Neural progenitor cell (in vitro differentiated cells): Measurements from ENCODE around the gene SLC41A3. TPM values are rescaled to one million over a fixed set of nuclear protein-coding genes. Genes with fewer than 3 reads are reported as not detected.
A peak's percentile ranks its signal among the peaks of the same experiment; 100 is the strongest.

Source experiments
- DNase-seq: peaks from one replicate; pipeline ENCODE4 v3.0.0-alpha.2; 2016; ENCODE audit warnings: low spot score
- H2AFZ ChIP-seq: fragments of 200-600 bp; sonication (generic); replicated peaks from 2 replicates; pipeline ENCODE4 v1.6.1; 2016; ENCODE audit warnings: antibody characterized with exemption
- H3F3A ChIP-seq: fragments of 200-600 bp; sonication (generic); 2 replicates; pipeline ENCODE4 v1.6.1; 2016; ENCODE audit warnings: antibody characterized with exemption, low read depth
- H3K27ac ChIP-seq: fragments of 200-600 bp; sonication (generic); 2 replicates; pipeline ENCODE4 v1.5.1; 2016; ENCODE audit warnings: mild to moderate bottlenecking
- H3K27me3 ChIP-seq: fragments of 200-600 bp; sonication (generic); 2 replicates; pipeline ENCODE4 v1.6.1; 2016; ENCODE audit warnings: mild to moderate bottlenecking, moderate library complexity
- H3K36me3 ChIP-seq: fragments of 200-600 bp; sonication (generic); 2 replicates; pipeline ENCODE4 v1.5.1; 2016
- H3K4me1 ChIP-seq: fragments of 200-600 bp; sonication (generic); 2 replicates; pipeline ENCODE4 v1.6.1; 2016; ENCODE audit warnings: mixed run types
- H3K4me2 ChIP-seq: fragments of 200-600 bp; sonication (generic); 2 replicates; pipeline ENCODE4 v1.6.1; 2016
- H3K4me3 ChIP-seq: fragments of 200-600 bp; sonication (generic); 2 replicates; pipeline ENCODE4 v1.5.1; 2016
- H3K79me2 ChIP-seq: fragments of 200-600 bp; sonication (generic); 2 replicates; pipeline ENCODE4 v1.6.1; 2016; ENCODE audit warnings: low read depth
- H3K9ac ChIP-seq: fragments of 200-600 bp; sonication (generic); 2 replicates; pipeline ENCODE4 v1.6.1; 2016
- H3K9me3 ChIP-seq: fragments of 200-600 bp; sonication (generic); 2 replicates; pipeline ENCODE4 v1.5.1; 2016; ENCODE audit warnings: low read depth
- H4K20me1 ChIP-seq: fragments of 200-600 bp; sonication (generic); 2 replicates; pipeline ENCODE4 v1.6.1; 2016; ENCODE audit warnings: low read depth
- H3K27ac Mint-ChIP-seq: 3 replicates; pipeline ENCODE4 v1.8.0; 2021; ENCODE audit warnings: mixed read lengths
- H3K27me3 Mint-ChIP-seq: 2 replicates; pipeline ENCODE4 v1.8.0; 2022; ENCODE audit warnings: low read depth, mild to moderate bottlenecking, inconsistent platforms, moderate library complexity, mixed read lengths; ENCODE audit not compliant: insufficient read depth
- H3K36me3 Mint-ChIP-seq: 3 replicates; pipeline ENCODE4 v1.8.0; 2021; ENCODE audit warnings: mixed read lengths
- H3K4me1 Mint-ChIP-seq: 3 replicates; pipeline ENCODE4 v1.8.0; 2021; ENCODE audit warnings: mixed read lengths
- H3K4me3 Mint-ChIP-seq: 3 replicates; pipeline ENCODE4 v1.8.0; 2021; ENCODE audit warnings: mild to moderate bottlenecking, moderate library complexity, mixed read lengths
- H3K9me3 Mint-ChIP-seq: 3 replicates; pipeline ENCODE4 v1.8.0; 2020; ENCODE audit warnings: mixed read lengths
- CTCF ChIP-seq: fragments of 200-600 bp; sonication (generic); IDR thresholded peaks from 2 replicates; pipeline ENCODE4 v1.5.1; 2017; ENCODE audit warnings: antibody characterized with exemption, mild to moderate bottlenecking
- EZH2 ChIP-seq: fragments of 200-600 bp; sonication (generic); IDR thresholded peaks from 2 replicates; pipeline ENCODE4 v1.6.1; 2017; ENCODE audit warnings: antibody characterized with exemption, mild to moderate bottlenecking, moderate library complexity
- EZH2phosphoT487 ChIP-seq: fragments of 200-600 bp; sonication (generic); IDR thresholded peaks from 2 replicates; pipeline ENCODE4 v1.6.1; 2017; ENCODE audit warnings: antibody characterized with exemption
- total RNA-seq: library from RNA; depleted of rRNA; stranded (reverse); fragments of >200 nt; gene quantifications from 2 replicates; pipeline ENCODE4 v1.2.3, GENCODE V29; 2015; ENCODE audit warnings: low replicate concordance

The SLC41A3 gene
- total RNA-seq, 1 donor from 2014 or later: 24.9 TPM

DNA sequence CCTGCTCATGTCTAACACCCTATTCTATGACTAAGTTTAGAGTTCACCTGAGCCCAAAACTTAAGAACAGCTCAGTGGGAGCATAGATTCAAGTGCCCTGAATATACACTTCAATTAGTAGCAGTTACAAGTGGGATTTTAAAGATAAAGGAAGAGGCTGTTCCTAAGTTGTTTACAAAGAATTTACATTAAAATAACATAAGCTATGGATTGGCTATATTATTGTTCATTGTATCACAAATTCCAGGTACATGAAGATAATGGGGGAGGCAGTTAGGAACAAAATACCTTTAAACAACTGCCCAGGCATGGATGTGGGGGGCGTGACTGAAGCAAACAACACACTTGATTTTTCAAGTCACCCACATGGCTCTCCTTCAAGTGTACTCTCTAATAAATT lies 62.2 kb downstream of the SLC41A3 start:
- DNase-seq: no peak
- Histone ChIP-seq H3K27me3 (no peaks in the 10 kb centered on the region), H3K4me3 (no peak overlapping the region), H3K9ac (no peak overlapping the region), H3K27ac (no peak overlapping the region), H3K79me2 (no peaks in the 10 kb centered on the region), H3F3A (no peaks in the 10 kb centered on the region), H3K4me2 (no peak overlapping the region), H3K9me3 (no peaks in the 10 kb centered on the region), H4K20me1 (no peaks in the 10 kb centered on the region), H3K36me3 (no peaks in the 10 kb centered on the region), H3K4me1 (no peaks in the 10 kb centered on the region), H2AFZ (no peak overlapping the region)
- Mint-ChIP-seq H3K27me3 (no peaks in the 10 kb centered on the region), H3K36me3 (peaks cover 16% of the 10 kb centered on the region), H3K4me3 (no peak overlapping the region), H3K9me3 (no peaks in the 10 kb centered on the region), H3K4me1 (peaks cover 10% of the 10 kb centered on the region), H3K27ac (no peak overlapping the region)
- no peak for TF ChIP-seq EZH2

DNA sequence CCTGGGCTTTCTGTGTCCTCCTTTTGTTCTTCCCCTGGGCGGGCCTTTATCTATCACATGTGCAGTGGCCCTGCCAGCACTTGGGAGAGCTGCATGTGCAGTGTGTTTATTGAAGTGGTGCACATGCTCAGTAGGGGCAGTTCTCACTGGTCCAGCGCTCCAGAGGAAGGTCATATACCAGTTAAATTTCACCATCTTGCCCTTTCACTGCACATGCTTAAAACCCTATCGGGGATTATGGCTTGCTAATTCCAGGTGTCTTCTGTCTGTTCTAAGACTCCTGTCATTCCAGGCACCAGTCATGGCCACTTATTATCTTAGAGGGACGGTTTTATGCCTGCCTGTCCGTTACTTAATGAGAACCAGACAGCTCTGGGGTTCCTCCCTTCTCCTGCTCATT lies 62.7 kb downstream of the SLC41A3 start:
- Histone ChIP-seq H3F3A (no peaks in the 10 kb centered on the region), H2AFZ (no peak overlapping the region), H3K4me2 (no peak overlapping the region), H3K4me3 (no peak overlapping the region), H3K27ac (no peak overlapping the region), H3K79me2 (no peaks in the 10 kb centered on the region), H3K36me3 (no peaks in the 10 kb centered on the region), H3K9ac (no peak overlapping the region), H3K4me1 (no peaks in the 10 kb centered on the region), H3K9me3 (no peaks in the 10 kb centered on the region), H3K27me3 (no peaks in the 10 kb centered on the region), H4K20me1 (no peaks in the 10 kb centered on the region)
- H3K36me3 Mint-ChIP-seq: peaks cover 13% of the 10 kb centered on the region
- TF ChIP-seq EZH2 (no peak), CTCF (no peak), EZH2phosphoT487 (no peak)
- H3K9me3 Mint-ChIP-seq: no peaks in the 10 kb centered on the region
- no peak overlapping the region for H3K4me3 Mint-ChIP-seq
- DNase-seq: no peak
- H3K4me1 Mint-ChIP-seq: peaks cover 10% of the 10 kb centered on the region
- no peaks in the 10 kb centered on the region for H3K27me3 Mint-ChIP-seq
- H3K27ac Mint-ChIP-seq: peak overlapping the region; percentile 64

GRCh38 chr3:126019683-126020082 lies 64.2 kb downstream of the SLC41A3 start:
- Histone ChIP-seq H2AFZ (no peak overlapping the region), H3K4me3 (no peak overlapping the region), H3K27ac (no peak overlapping the region), H3K36me3 (no peaks in the 10 kb centered on the region), H3K4me2 (no peak overlapping the region), H3K27me3 (no peaks in the 10 kb centered on the region), H3K9ac (no peak overlapping the region), H4K20me1 (no peaks in the 10 kb centered on the region), H3K79me2 (no peaks in the 10 kb centered on the region), H3F3A (no peaks in the 10 kb centered on the region), H3K9me3 (no peaks in the 10 kb centered on the region), H3K4me1 (peaks cover 1% of the 10 kb centered on the region)
- TF ChIP-seq EZH2phosphoT487: no peak
- TF ChIP-seq EZH2: no peak
- no peak for TF ChIP-seq CTCF
- H3K36me3 Mint-ChIP-seq: peaks cover 15% of the 10 kb centered on the region
- H3K4me3 Mint-ChIP-seq: no peak overlapping the region
- no peaks in the 10 kb centered on the region for H3K9me3 Mint-ChIP-seq
- peaks cover 15% of the 10 kb centered on the region for H3K4me1 Mint-ChIP-seq
- no peaks in the 10 kb centered on the region for H3K27me3 Mint-ChIP-seq
- H3K27ac Mint-ChIP-seq: no peak overlapping the region
- no peak for DNase-seq

DNA sequence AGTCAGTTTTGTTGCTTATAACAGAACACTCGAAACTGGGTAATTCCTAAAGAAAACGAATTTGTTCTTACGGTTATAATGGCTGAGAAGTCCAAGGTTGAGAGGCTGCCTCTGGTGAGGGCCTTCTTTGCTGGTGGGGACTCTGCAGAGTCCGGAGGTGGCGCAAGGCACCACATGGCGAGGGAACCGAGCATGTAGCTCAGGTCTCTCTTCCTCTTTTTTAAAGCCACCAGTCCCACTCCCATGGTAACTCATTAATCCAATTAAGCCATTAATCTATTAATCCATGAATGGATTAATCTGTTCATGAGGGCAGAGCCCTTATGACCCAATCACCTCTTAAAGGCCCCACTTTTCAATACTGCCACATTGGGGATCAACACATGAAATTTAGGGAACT lies 64.9 kb downstream of the SLC41A3 start:
- H4K20me1 ChIP-seq: no peaks in the 10 kb centered on the region
- H2AFZ ChIP-seq: no peak overlapping the region
- Mint-ChIP-seq H3K9me3 (no peaks in the 10 kb centered on the region), H3K4me1 (peaks cover 22% of the 10 kb centered on the region), H3K27ac (no peak overlapping the region), H3K36me3 (peaks cover 15% of the 10 kb centered on the region), H3K4me3 (no peak overlapping the region), H3K27me3 (peaks cover 2% of the 10 kb centered on the region)
- H3K4me3 ChIP-seq: no peak overlapping the region
- no peaks in the 10 kb centered on the region for H3K9me3 ChIP-seq
- no peaks in the 10 kb centered on the region for H3K27me3 ChIP-seq
- no peak overlapping the region for H3K27ac ChIP-seq
- TF ChIP-seq EZH2phosphoT487 (no peak), EZH2 (no peak), CTCF (no peak)
- H3K4me2 ChIP-seq: no peak overlapping the region
- peaks cover 8% of the 10 kb centered on the region for H3K4me1 ChIP-seq
- H3F3A ChIP-seq: no peaks in the 10 kb centered on the region
- H3K36me3 ChIP-seq: no peaks in the 10 kb centered on the region
- DNase-seq: no peak
- no peak overlapping the region for H3K9ac ChIP-seq
- no peaks in the 10 kb centered on the region for H3K79me2 ChIP-seq
